GM12878 (cell line): ENCODE measurements around the gene RPL37A.

ENCODE experiments used
- EGR1 ChIP-seq, 2 experiments: IDR thresholded peaks; 1 replicate in 1 of 2; 2 replicates in 1 of 2; pipeline ENCODE4 v1.6.1; 2011 to 2012; ENCODE audit warnings: low read depth in 2 of 2, low read length in 2 of 2, borderline replicate concordance in 1 of 2, mild to moderate bottlenecking in 1 of 2, moderate library complexity in 1 of 2
- IKZF1 ChIP-seq: fragments of 450-650 bp; conservative IDR thresholded peaks from 2 replicates; pipeline ENCODE4 v1.6.1; 2017; ENCODE audit warnings: antibody characterized with exemption, mild to moderate bottlenecking
- NRF1 ChIP-seq: conservative IDR thresholded peaks from 2 replicates; pipeline ENCODE4 v1.6.1; 2011; ENCODE audit warnings: mild to moderate bottlenecking, low read depth, low read length, improper control_type of control experiment
- TF ChIP-seq, protein P1 (sequence below), 3 experiments: IDR thresholded peaks in 2 of 3; conservative IDR thresholded peaks in 1 of 3; 2 replicates each; pipeline ENCODE4 v1.5.1; 2011; ENCODE audit warnings: low read depth in 3 of 3, low read length in 3 of 3, mild to moderate bottlenecking in 3 of 3, control low read depth in 2 of 3, moderate library complexity in 2 of 3, inconsistent platforms in 1 of 3, mixed read lengths in 1 of 3; ENCODE audit not compliant: control insufficient read depth in 2 of 3, insufficient read depth in 1 of 3; ENCODE audit errors: extremely low read depth in 1 of 3
- TF ChIP-seq, protein P2 (sequence below): IDR thresholded peaks from 2 replicates; pipeline ENCODE4 v1.6.1; 2011; ENCODE audit warnings: low read depth, low read length, improper control_type of control experiment, borderline replicate concordance

DNA sequence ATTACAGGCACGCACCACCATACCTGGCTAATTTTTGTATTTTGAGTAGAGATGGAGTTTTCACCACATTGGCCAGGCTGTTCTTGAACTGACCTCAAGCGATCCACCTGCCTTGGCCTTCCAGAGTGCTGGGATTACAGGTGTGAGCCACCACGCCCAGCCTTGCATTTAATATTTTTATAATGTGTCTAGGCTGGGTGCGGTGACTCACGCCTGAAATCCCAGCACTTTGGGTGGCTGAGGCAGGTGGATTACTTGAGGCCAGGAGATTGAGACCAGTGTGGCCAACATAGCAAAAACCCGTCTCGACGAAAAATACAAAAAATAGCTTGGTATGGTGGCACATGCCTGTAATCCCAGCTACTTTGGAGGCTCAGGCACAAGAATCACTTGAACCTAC, 3.2 kb downstream of the RPL37A start:
- TF ChIP-seq NRF1 (no peak), IKZF1 (no peak), EGR1 (IDR thresholded peaks at IDR 0.05; ENCODE audit: borderline replicate concordance in 1 of 2, low read depth in 2 of 2, low read length in 2 of 2) (no peak)
- TF ChIP-seq, protein P1, sequence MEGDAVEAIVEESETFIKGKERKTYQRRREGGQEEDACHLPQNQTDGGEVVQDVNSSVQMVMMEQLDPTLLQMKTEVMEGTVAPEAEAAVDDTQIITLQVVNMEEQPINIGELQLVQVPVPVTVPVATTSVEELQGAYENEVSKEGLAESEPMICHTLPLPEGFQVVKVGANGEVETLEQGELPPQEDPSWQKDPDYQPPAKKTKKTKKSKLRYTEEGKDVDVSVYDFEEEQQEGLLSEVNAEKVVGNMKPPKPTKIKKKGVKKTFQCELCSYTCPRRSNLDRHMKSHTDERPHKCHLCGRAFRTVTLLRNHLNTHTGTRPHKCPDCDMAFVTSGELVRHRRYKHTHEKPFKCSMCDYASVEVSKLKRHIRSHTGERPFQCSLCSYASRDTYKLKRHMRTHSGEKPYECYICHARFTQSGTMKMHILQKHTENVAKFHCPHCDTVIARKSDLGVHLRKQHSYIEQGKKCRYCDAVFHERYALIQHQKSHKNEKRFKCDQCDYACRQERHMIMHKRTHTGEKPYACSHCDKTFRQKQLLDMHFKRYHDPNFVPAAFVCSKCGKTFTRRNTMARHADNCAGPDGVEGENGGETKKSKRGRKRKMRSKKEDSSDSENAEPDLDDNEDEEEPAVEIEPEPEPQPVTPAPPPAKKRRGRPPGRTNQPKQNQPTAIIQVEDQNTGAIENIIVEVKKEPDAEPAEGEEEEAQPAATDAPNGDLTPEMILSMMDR (IDR thresholded peaks at IDR 0.05 in 2 of 3, conservative IDR thresholded peaks at IDR 0.05 in 1 of 3; ENCODE audit: control insufficient read depth in 2 of 3, extremely low read depth in 1 of 3, insufficient read depth in 1 of 3, low read depth in 3 of 3, low read length in 3 of 3) = no peak
- TF ChIP-seq, protein P2, sequence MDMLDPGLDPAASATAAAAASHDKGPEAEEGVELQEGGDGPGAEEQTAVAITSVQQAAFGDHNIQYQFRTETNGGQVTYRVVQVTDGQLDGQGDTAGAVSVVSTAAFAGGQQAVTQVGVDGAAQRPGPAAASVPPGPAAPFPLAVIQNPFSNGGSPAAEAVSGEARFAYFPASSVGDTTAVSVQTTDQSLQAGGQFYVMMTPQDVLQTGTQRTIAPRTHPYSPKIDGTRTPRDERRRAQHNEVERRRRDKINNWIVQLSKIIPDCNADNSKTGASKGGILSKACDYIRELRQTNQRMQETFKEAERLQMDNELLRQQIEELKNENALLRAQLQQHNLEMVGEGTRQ = no peak
